Effector memory CD8-positive, alpha-beta T cell (primary cell): ENCODE data around the gene ASB8.
A peak's percentile ranks its signal among the peaks of the same experiment; 100 is the strongest.

ENCODE experiments used
- ATAC-seq: fragments of 150-1000 bp; cut with Tn5 transposase; replicated peaks from 2 replicates; pipeline ENCODE4 v1.10.0; 2021; ENCODE audit warnings: mild to moderate bottlenecking, moderate library complexity
- DNase-seq, 3 experiments: peaks; one replicate each; pipeline ENCODE4 v3.0.0; 2021
- H3K27ac Mint-ChIP-seq, 2 donors: one replicate each; pipeline ENCODE4 v1.8.0; 2022; ENCODE audit warnings: mild to moderate bottlenecking in 2 of 2, mixed read lengths in 2 of 2, moderate library complexity in 2 of 2
- H3K27me3 Mint-ChIP-seq, 2 donors: one replicate each; pipeline ENCODE4 v1.8.0; 2022; ENCODE audit warnings: mixed read lengths in 2 of 2
- H3K36me3 Mint-ChIP-seq: one replicate; pipeline ENCODE4 v1.8.0; 2022; ENCODE audit warnings: mild to moderate bottlenecking, moderate library complexity, mixed read lengths; ENCODE audit not compliant: insufficient read depth
- H3K4me1 Mint-ChIP-seq, 2 donors: one replicate each; pipeline ENCODE4 v1.8.0; 2022; ENCODE audit warnings: low read depth in 2 of 2, mixed read lengths in 2 of 2
- H3K4me3 Mint-ChIP-seq, 2 donors: one replicate each; pipeline ENCODE4 v1.8.0; 2022; ENCODE audit warnings: mild to moderate bottlenecking in 2 of 2, mixed read lengths in 2 of 2, moderate library complexity in 2 of 2
- H3K9me3 Mint-ChIP-seq, 2 donors: one replicate each; pipeline ENCODE4 v1.8.0; 2022; ENCODE audit warnings: mixed read lengths in 2 of 2
- total RNA-seq, 9 experiments: gene quantifications; one replicate each; lab custom pipeline; 2026; lab: John Stamatoyannopoulos, UW

The ASB8 gene
- 21.5 to 49.0 (median 31.7) reads per million in 9 experiments for total RNA-seq

GRCh38 chr12:48157018-48157888 is at the start of gene ASB8:
TSS of gene ASB8 (minus strand) at chr12:48157515. CDS start at chr12:48153496, 4,019 bp downstream.
- Mint-ChIP-seq H3K4me1 (peaks cover 17 to 29% of the 10 kb centered on the region in 2 donors), H3K27ac (peak within 1 kb of the TSS; percentile 93 to 97), H3K4me3 (peak within 1 kb of the TSS; percentile 92 to 94), H3K36me3 (peaks cover 35% of the 10 kb centered on the region), H3K9me3 (no peaks in the 10 kb centered on the region), H3K27me3 (no peaks in the 10 kb centered on the region)
- DNase-seq (peak; percentile 98 to 99 (median 99)), ATAC-seq (peak; percentile 89)

- peaks cover 11% of the 10 kb centered on the region for H3K36me3 Mint-ChIP-seq
- no peak within 1 kb of the TSS for H3K27ac Mint-ChIP-seq
- no peak for DNase-seq
- no peaks in the 10 kb centered on the region for H3K27me3 Mint-ChIP-seq
- ATAC-seq, result no peak
- no peak within 1 kb of the TSS for H3K4me3 Mint-ChIP-seq
- H3K4me1 Mint-ChIP-seq, result peaks cover 22 to 29% of the 10 kb centered on the region in 2 donors
- H3K9me3 Mint-ChIP-seq, result peaks cover 8 to 24% of the 10 kb centered on the region in 2 donors
Observed at GRCh38 chr12:48203192-48203591, 45.9 kb upstream of the ASB8 start, which contains the start of gene OR10AD1. TSS of gene OR10AD1 (minus strand) at chr12:48203292. CDS start at chr12:48203292, 0 bp downstream.

GRCh38 chr12:48202766-48203165 is 45.5 kb upstream of the ASB8 start:
- DNase-seq (no peak), ATAC-seq (no peak)
- H3K27me3 Mint-ChIP-seq, result no peaks in the 10 kb centered on the region
- peaks cover 22 to 29% of the 10 kb centered on the region in 2 donors for H3K4me1 Mint-ChIP-seq
- peaks cover 15% of the 10 kb centered on the region for H3K36me3 Mint-ChIP-seq
- peaks cover 8 to 24% of the 10 kb centered on the region in 2 donors for H3K9me3 Mint-ChIP-seq
- no peak overlapping the region for H3K4me3 Mint-ChIP-seq
- H3K27ac Mint-ChIP-seq, result no peak overlapping the region

GRCh38 chr12:48201516-48201915 is 44.2 kb upstream of the ASB8 start:
- Mint-ChIP-seq H3K27ac (no peak overlapping the region), H3K27me3 (no peaks in the 10 kb centered on the region), H3K36me3 (peaks cover 19% of the 10 kb centered on the region), H3K9me3 (peaks cover 6 to 24% of the 10 kb centered on the region in 2 donors), H3K4me1 (peaks cover 25 to 34% of the 10 kb centered on the region in 2 donors), H3K4me3 (peak overlapping the region in 1 of 2 donors; percentile 91)
- ATAC-seq (no peak), DNase-seq (no peak)

GRCh38 chr12:48201091-48201490 is 43.8 kb upstream of the ASB8 start:
- ATAC-seq (no peak), DNase-seq (no peak)
- Mint-ChIP-seq H3K9me3 (peaks cover 6 to 24% of the 10 kb centered on the region in 2 donors), H3K4me1 (peaks cover 25 to 34% of the 10 kb centered on the region in 2 donors), H3K4me3 (peak overlapping the region; percentile 15 to 91), H3K36me3 (peaks cover 19% of the 10 kb centered on the region), H3K27me3 (no peaks in the 10 kb centered on the region), H3K27ac (no peak overlapping the region)

- Mint-ChIP-seq H3K9me3 (peaks cover 6 to 24% of the 10 kb centered on the region in 2 donors), H3K4me1 (peaks cover 25 to 34% of the 10 kb centered on the region in 2 donors), H3K27ac (peak overlapping the region; percentile 95 to 99), H3K4me3 (peak overlapping the region; percentile 77 to 91), H3K27me3 (peaks cover 0 to 4% of the 10 kb centered on the region in 2 donors), H3K36me3 (peaks cover 19% of the 10 kb centered on the region)
- no peak for DNase-seq
- ATAC-seq, result no peak
Observed at GRCh38 chr12:48199774-48200221, 42.5 kb upstream of the ASB8 start.

GRCh38 chr12:48198985-48199384 is 41.7 kb upstream of the ASB8 start:
- Mint-ChIP-seq H3K9me3 (peaks cover 3 to 24% of the 10 kb centered on the region in 2 donors), H3K4me3 (peak overlapping the region; percentile 77 to 91), H3K27ac (peak overlapping the region; percentile 95 to 99), H3K4me1 (peaks cover 25 to 34% of the 10 kb centered on the region in 2 donors), H3K36me3 (peaks cover 19% of the 10 kb centered on the region), H3K27me3 (peaks cover 2 to 12% of the 10 kb centered on the region in 2 donors)
- ATAC-seq, result no peak
- DNase-seq, result no peak

- Mint-ChIP-seq H3K4me1 (peaks cover 25 to 34% of the 10 kb centered on the region in 2 donors), H3K9me3 (peaks cover 3 to 24% of the 10 kb centered on the region in 2 donors), H3K4me3 (peak overlapping the region; percentile 77 to 91), H3K27ac (peak overlapping the region; percentile 95 to 99), H3K36me3 (peaks cover 19% of the 10 kb centered on the region), H3K27me3 (peaks cover 6 to 16% of the 10 kb centered on the region in 2 donors)
- DNase-seq (peak in 1 of 3 experiments; percentile 32), ATAC-seq (peak; percentile 19)
Observed at GRCh38 chr12:48198672-48198971, 41.3 kb upstream of the ASB8 start.

- Mint-ChIP-seq H3K9me3 (peaks cover 3 to 20% of the 10 kb centered on the region in 2 donors), H3K4me1 (peaks cover 25 to 34% of the 10 kb centered on the region in 2 donors), H3K36me3 (peaks cover 19% of the 10 kb centered on the region), H3K4me3 (peak overlapping the region; percentile 77 to 91), H3K27ac (peak overlapping the region; percentile 95 to 99), H3K27me3 (peaks cover 10 to 20% of the 10 kb centered on the region in 2 donors)
- ATAC-seq, result peak; percentile 94
- peak; percentile 81 to 83 (median 82) for DNase-seq
Observed at GRCh38 chr12:48197971-48198671, 40.8 kb upstream of the ASB8 start.

GRCh38 chr12:48197549-48197970 is 40.2 kb upstream of the ASB8 start:
- H3K27ac Mint-ChIP-seq, result peak overlapping the region; percentile 95 to 99
- H3K9me3 Mint-ChIP-seq, result peaks cover 3 to 14% of the 10 kb centered on the region in 2 donors
- peak overlapping the region; percentile 77 to 91 for H3K4me3 Mint-ChIP-seq
- DNase-seq (peak in 2 of 3 experiments; percentile 22 to 40), ATAC-seq (peak; percentile 54)
- peaks cover 11 to 20% of the 10 kb centered on the region in 2 donors for H3K27me3 Mint-ChIP-seq
- peaks cover 21 to 29% of the 10 kb centered on the region in 2 donors for H3K4me1 Mint-ChIP-seq
- H3K36me3 Mint-ChIP-seq, result peaks cover 17% of the 10 kb centered on the region

- Mint-ChIP-seq H3K4me3 (no peak overlapping the region), H3K4me1 (peaks cover 7 to 10% of the 10 kb centered on the region in 2 donors), H3K27ac (no peak overlapping the region), H3K27me3 (peaks cover 30 to 32% of the 10 kb centered on the region in 2 donors), H3K36me3 (peaks cover 17% of the 10 kb centered on the region), H3K9me3 (no peaks in the 10 kb centered on the region)
- DNase-seq (no peak), ATAC-seq (no peak)
Observed at GRCh38 chr12:48194799-48195201, 37.5 kb upstream of the ASB8 start.

GRCh38 chr12:48193623-48194022 is 36.3 kb upstream of the ASB8 start:
- no peaks in the 10 kb centered on the region for H3K9me3 Mint-ChIP-seq
- H3K4me3 Mint-ChIP-seq, result no peak overlapping the region
- no peak for DNase-seq
- peaks cover 2 to 5% of the 10 kb centered on the region in 2 donors for H3K4me1 Mint-ChIP-seq
- ATAC-seq, result no peak
- no peak overlapping the region for H3K27ac Mint-ChIP-seq
- peaks cover 11% of the 10 kb centered on the region for H3K36me3 Mint-ChIP-seq
- H3K27me3 Mint-ChIP-seq, result peaks cover 30 to 33% of the 10 kb centered on the region in 2 donors

GRCh38 chr12:48192861-48193260 is 35.5 kb upstream of the ASB8 start:
- ATAC-seq (no peak), DNase-seq (no peak)
- H3K4me1 Mint-ChIP-seq, result peaks cover 2 to 5% of the 10 kb centered on the region in 2 donors
- peaks cover 5% of the 10 kb centered on the region for H3K36me3 Mint-ChIP-seq
- peaks cover 30 to 33% of the 10 kb centered on the region in 2 donors for H3K27me3 Mint-ChIP-seq
- no peak overlapping the region for H3K27ac Mint-ChIP-seq
- no peaks in the 10 kb centered on the region for H3K9me3 Mint-ChIP-seq
- H3K4me3 Mint-ChIP-seq, result no peak overlapping the region
